ENCODE results near the gene EMC10. TPM values are rescaled to one million over a fixed set of nuclear protein-coding genes. Genes with fewer than 3 reads are reported as not detected.

EMC10 gene
- total RNA-seq, 1 experiment from 2014 or later = 66.7 TPM

- ChIA-PET CTCF (no interaction called here), POLR2A (no interaction called here)
- Histone ChIP-seq H3K36me3 (ENCODE audit: control insufficient read depth, insufficient read depth, low read length) (no peaks in the 10 kb centered on the region; the same call in 1 of the 2 replicates), H3K27ac (ENCODE audit: low read length) (no peak overlapping the region), H3K27me3 (ENCODE audit: control insufficient read depth, insufficient read depth, low read length) (no peaks in the 10 kb centered on the region), H3K4me3 (ENCODE audit: low read depth in 2 of 2, low read length in 2 of 2) (no peak overlapping the region), H3K9me3 (ENCODE audit: control insufficient read depth, insufficient read depth, low read depth, low read length) (no peaks in the 10 kb centered on the region), H3K4me1 (ENCODE audit: control insufficient read depth, insufficient read depth, low read length) (peaks cover 3% of the 10 kb centered on the region)
- intact Hi-C loops (cut with micrococcal nuclease; ENCODE audit: unreplicated experiment) = no loop called here
- TF ChIP-seq POLR2AphosphoS5 (IDR thresholded peaks at IDR 0.05; ENCODE audit: low read depth, low read length) (no peak), TCF7L2 (IDR thresholded peaks at IDR 0.05; ENCODE audit: low read depth, low read length) (no peak), SIN3A (IDR thresholded peaks at IDR 0.05; ENCODE audit: borderline replicate concordance, insufficient read depth, low read depth, low read length) (no peak), REST (IDR thresholded peaks at IDR 0.05; ENCODE audit: insufficient read depth in 1 of 2, low read depth in 2 of 2, low read length in 1 of 2) (no peak)
- TF ChIP-seq, protein P1, sequence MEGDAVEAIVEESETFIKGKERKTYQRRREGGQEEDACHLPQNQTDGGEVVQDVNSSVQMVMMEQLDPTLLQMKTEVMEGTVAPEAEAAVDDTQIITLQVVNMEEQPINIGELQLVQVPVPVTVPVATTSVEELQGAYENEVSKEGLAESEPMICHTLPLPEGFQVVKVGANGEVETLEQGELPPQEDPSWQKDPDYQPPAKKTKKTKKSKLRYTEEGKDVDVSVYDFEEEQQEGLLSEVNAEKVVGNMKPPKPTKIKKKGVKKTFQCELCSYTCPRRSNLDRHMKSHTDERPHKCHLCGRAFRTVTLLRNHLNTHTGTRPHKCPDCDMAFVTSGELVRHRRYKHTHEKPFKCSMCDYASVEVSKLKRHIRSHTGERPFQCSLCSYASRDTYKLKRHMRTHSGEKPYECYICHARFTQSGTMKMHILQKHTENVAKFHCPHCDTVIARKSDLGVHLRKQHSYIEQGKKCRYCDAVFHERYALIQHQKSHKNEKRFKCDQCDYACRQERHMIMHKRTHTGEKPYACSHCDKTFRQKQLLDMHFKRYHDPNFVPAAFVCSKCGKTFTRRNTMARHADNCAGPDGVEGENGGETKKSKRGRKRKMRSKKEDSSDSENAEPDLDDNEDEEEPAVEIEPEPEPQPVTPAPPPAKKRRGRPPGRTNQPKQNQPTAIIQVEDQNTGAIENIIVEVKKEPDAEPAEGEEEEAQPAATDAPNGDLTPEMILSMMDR (IDR thresholded peaks at IDR 0.05) = no peak
- DNase-seq (ENCODE audit: low read depth, low spot score) (no peak), ATAC-seq (no peak)
- BruUV-seq (replicated peaks) = no TSS peak
- in situ Hi-C loops (cut with HindIII; ENCODE audit: low pct_unique_long_range_greater_than_20kb, low sequenced_read_pairs) = no loop called here
Measured at GRCh38 chr19:50505856-50506611, 29.7 kb downstream of the EMC10 start.

DNA sequence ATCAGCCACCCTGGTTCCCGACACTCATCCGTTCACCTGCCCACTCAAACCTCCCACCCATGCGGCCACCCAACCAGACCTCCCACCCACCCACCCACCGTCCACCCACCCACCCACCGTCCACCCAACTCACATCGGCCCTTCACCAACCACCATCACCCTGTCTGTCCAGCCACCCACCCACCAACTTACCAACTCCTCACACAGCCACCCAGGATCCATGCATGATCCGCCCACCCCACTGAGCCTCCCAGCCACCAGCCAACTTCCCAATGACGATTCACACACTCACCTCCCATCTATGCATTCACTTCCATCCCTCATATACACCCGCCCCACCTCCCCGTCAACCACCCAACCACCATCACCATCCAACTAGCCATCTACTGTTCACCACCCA, 30.4 kb downstream of the EMC10 start:
- intact Hi-C loops (cut with micrococcal nuclease; ENCODE audit: unreplicated experiment) = no loop called here

More for the DNA sequence above, 30.4 kb downstream of the EMC10 start:
- ChIA-PET CTCF (no interaction called here), POLR2A (no interaction called here)
- H3K9me3 ChIP-seq (ENCODE audit: control insufficient read depth, insufficient read depth, low read depth, low read length) = no peaks in the 10 kb centered on the region
- ATAC-seq = no peak
- H3K27me3 ChIP-seq (ENCODE audit: control insufficient read depth, insufficient read depth, low read length) = no peaks in the 10 kb centered on the region
- no TSS peak for BruUV-seq (replicated peaks)
- no peaks in the 10 kb centered on the region; the same call in 1 of the 2 replicates for H3K4me1 ChIP-seq (ENCODE audit: control insufficient read depth, insufficient read depth, low read length)
- no peak for DNase-seq (ENCODE audit: low read depth, low spot score)
- in situ Hi-C loops (cut with HindIII; ENCODE audit: low pct_unique_long_range_greater_than_20kb, low sequenced_read_pairs) = no loop called here
- no peaks in the 10 kb centered on the region; the same call in 1 of the 2 replicates for H3K36me3 ChIP-seq (ENCODE audit: control insufficient read depth, insufficient read depth, low read length)
- H3K27ac ChIP-seq (ENCODE audit: low read length) = no peak overlapping the region
- no peak for TF ChIP-seq SIN3A (IDR thresholded peaks at IDR 0.05; ENCODE audit: borderline replicate concordance, insufficient read depth, low read depth, low read length)
- TF ChIP-seq REST (IDR thresholded peaks at IDR 0.05; ENCODE audit: insufficient read depth in 1 of 2, low read depth in 2 of 2, low read length in 1 of 2) = no peak
- TF ChIP-seq, protein P1 (IDR thresholded peaks at IDR 0.05) = no peak
- TF ChIP-seq TCF7L2 (IDR thresholded peaks at IDR 0.05; ENCODE audit: low read depth, low read length) = no peak
- TF ChIP-seq POLR2AphosphoS5 (IDR thresholded peaks at IDR 0.05; ENCODE audit: low read depth, low read length) = no peak
- no peak overlapping the region for H3K4me3 ChIP-seq (ENCODE audit: low read depth in 2 of 2, low read length in 2 of 2)
